PC-3 (cell line): ENCODE measurements around the gene DLEC1. TPM values are rescaled to one million over a fixed set of nuclear protein-coding genes. Genes with fewer than 3 reads are reported as not detected.
A peak's percentile ranks its signal among the peaks of the same experiment; 100 is the strongest.

Source experiments
- ATAC-seq: fragments of 200-7000 bp; cut with Tn5 transposase; 2 replicates; pipeline ENCODE4 v1.9.1; 2020; ENCODE audit warnings: mild to moderate bottlenecking, moderate library complexity
- BruUV-seq: library from RNA; stranded (reverse); fragments of 400-500 nt; replicated peaks from 2 replicates; lab custom pipeline; 2021; lab: Mats Ljungman, UMichigan
- CTCF ChIA-PET: fragments of 300-600 bp; sonication (Branson Sonifier 250); formaldehyde crosslinking; loops from one replicate; lab custom pipeline; 2022; ENCODE audit warnings: antibody characterized with exemption; lab: Charles Lee
- POLR2A ChIA-PET: fragments of 300-600 bp; sonication (Branson Sonifier 250); formaldehyde crosslinking; loops from one replicate; lab custom pipeline; 2022; ENCODE audit warnings: antibody characterized with exemption; ENCODE audit not compliant: unreplicated experiment; lab: Charles Lee
- DNase-seq: peaks from one replicate; pipeline ENCODE4 v3.0.0-alpha.2; 2015
- H2AFZ ChIP-seq: fragments of 300-600 bp; sonication (generic); 2 replicates; pipeline ENCODE4 v1.6.0; 2016; ENCODE audit warnings: antibody characterized with exemption, low read length
- H3F3A ChIP-seq: fragments of 300-600 bp; sonication (generic); one replicate; pipeline ENCODE4 v1.6.0; 2017; ENCODE audit warnings: antibody characterized with exemption, low read length, control low read depth, mild to moderate bottlenecking; ENCODE audit not compliant: unreplicated experiment
- H3K27ac ChIP-seq: fragments of 300-600 bp; sonication (generic); 2 replicates; pipeline ENCODE4 v1.5.1; 2016; ENCODE audit warnings: mild to moderate bottlenecking, low read length
- H3K27me3 ChIP-seq: fragments of 300-600 bp; sonication (generic); 2 replicates; pipeline ENCODE4 v1.6.1; 2016; ENCODE audit warnings: low read length, mixed read lengths
- H3K36me3 ChIP-seq: fragments of 300-600 bp; sonication (generic); 2 replicates; pipeline ENCODE4 v1.6.1; 2016; ENCODE audit warnings: low read depth, mixed run types, low read length, mixed read lengths
- H3K4me1 ChIP-seq: fragments of 300-600 bp; sonication (generic); 2 replicates; pipeline ENCODE4 v1.5.1; 2016; ENCODE audit warnings: low read length; ENCODE audit not compliant: insufficient read depth
- H3K4me2 ChIP-seq: fragments of 300-600 bp; sonication (generic); 2 replicates; pipeline ENCODE4 v1.6.0; 2016; ENCODE audit warnings: low read length
- H3K4me3 ChIP-seq: fragments of 300-600 bp; sonication (generic); 2 replicates; pipeline ENCODE4 v1.5.1; 2016; ENCODE audit warnings: mild to moderate bottlenecking, low read length, mixed read lengths
- H3K79me2 ChIP-seq: fragments of 300-600 bp; sonication (generic); 2 replicates; pipeline ENCODE4 v1.6.1; 2017; ENCODE audit warnings: low read length, mixed read lengths
- H3K9ac ChIP-seq: fragments of 300-600 bp; sonication (generic); 2 replicates; pipeline ENCODE4 v1.6.0; 2016; ENCODE audit warnings: mild to moderate bottlenecking, low read length
- H3K9me2 ChIP-seq: fragments of 300-600 bp; sonication (generic); replicated peaks from 2 replicates; pipeline ENCODE4 v1.6.1; 2016; ENCODE audit warnings: mixed run types, low read length, mixed read lengths
- H3K9me3 ChIP-seq: fragments of 300-600 bp; sonication (generic); 2 replicates; pipeline ENCODE4 v1.6.1; 2016; ENCODE audit warnings: low read length, mixed read lengths
- H4K20me1 ChIP-seq: fragments of 300-600 bp; sonication (generic); 2 replicates; pipeline ENCODE4 v1.6.1; 2016; ENCODE audit warnings: low read length, mixed read lengths
- CTCF ChIP-seq: fragments of 300-600 bp; sonication (generic); conservative IDR thresholded peaks from 2 replicates; pipeline ENCODE4 v1.5.1; 2017; ENCODE audit warnings: antibody characterized with exemption, low read depth, mild to moderate bottlenecking, low read length
- EZH2 ChIP-seq: fragments of 300-600 bp; sonication (generic); IDR thresholded peaks from one replicate; pipeline ENCODE4 v1.6.1; 2017; ENCODE audit warnings: antibody characterized with exemption, mild to moderate bottlenecking, low read length; ENCODE audit not compliant: unreplicated experiment
- EZH2phosphoT487 ChIP-seq: fragments of 300-600 bp; sonication (generic); IDR thresholded peaks from 2 replicates; pipeline ENCODE4 v1.6.1; 2018; ENCODE audit warnings: mild to moderate bottlenecking, antibody characterized with exemption, low read length, borderline replicate concordance
- intact Hi-C: fragments of 100-400 bp; cut with micrococcal nuclease; formaldehyde crosslinking; loops from 2 replicates; pipeline ENCODE4 v1.9.0; 2023
- total RNA-seq: library from RNA; depleted of rRNA; stranded (reverse); fragments of >200 nt; gene quantifications from 2 replicates; pipeline ENCODE4 v1.2.3, GENCODE V29; 2014

The DLEC1 gene
- total RNA-seq, 1 experiment from 2014 or later: not detected

DNA sequence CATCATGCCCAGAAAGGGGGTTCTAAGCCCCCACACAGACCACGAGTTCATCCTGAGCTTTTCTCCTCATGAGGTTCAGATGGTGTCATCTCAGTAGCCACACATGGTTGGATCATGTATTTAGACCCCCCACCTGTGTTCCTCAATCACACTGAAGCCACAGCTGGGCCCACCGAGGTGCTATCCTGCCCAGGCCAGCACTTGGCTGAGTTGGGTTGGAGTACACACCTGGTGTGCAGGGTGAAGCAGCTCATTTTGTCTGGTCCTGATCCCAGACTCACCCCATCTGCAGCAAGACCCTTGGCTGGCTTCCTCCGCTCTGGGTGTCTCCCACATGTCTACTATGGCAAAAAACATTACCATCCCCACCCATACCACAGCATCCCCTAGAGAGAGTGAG is 56.0 kb downstream of the DLEC1 start:
- CTCF ChIA-PET: no interaction called here

DNA sequence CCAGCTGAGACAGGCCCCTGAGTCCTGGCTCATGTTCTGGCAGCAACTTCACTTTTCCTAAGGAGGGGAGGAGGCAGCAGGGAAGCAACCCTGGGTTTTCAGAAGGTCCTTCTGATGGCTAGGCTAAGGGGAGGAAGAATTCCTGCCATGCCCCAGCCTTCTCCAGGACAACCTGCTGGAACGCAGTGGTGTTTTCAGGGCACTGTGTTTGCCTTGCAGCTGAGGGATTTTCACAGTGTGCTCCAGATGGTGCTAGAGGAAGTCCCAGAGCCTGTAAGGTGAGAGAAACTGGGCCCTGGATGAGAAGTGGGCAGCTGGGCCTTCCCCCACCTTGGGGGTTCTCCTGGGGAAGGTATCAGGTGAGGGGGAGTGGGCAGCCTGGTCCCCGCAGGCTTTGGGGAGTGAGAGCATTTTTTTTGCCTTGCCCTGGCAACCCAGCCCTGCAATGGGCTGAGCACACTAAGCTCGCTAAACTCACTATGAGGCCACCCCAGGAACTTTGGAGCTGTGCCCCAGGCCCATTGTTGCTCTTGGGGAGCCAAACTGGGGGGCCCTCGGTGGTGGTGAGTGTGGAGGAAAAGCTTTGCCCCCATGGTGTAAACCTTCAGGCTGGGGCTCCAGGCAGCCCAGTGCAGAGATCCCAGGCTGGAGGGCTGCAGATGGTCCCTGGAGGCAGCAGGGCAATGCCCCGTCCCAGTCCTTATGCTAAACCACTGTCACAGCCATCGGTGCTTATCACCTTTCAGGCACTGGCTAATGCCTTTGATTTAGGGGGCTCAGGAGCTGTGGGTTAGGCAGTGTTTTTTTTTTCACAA is 56.9 kb downstream of the DLEC1 start:
- H3K4me1 ChIP-seq: no peaks in the 10 kb centered on the region
- H3K36me3 ChIP-seq: no peaks in the 10 kb centered on the region
- no peak overlapping the region for H3K4me2 ChIP-seq
- H3K27ac ChIP-seq: no peak overlapping the region
- no peaks in the 10 kb centered on the region for H3K9me2 ChIP-seq
- TF ChIP-seq EZH2 (no peak), CTCF (no peak), EZH2phosphoT487 (no peak)
- H4K20me1 ChIP-seq: no peaks in the 10 kb centered on the region
- 0 out of 2 replicates have a peak, but pooled peaks have one; percentile 26 for ATAC-seq
- no peak for DNase-seq
- no peak overlapping the region for H3K9ac ChIP-seq
- H3K4me3 ChIP-seq: no peak overlapping the region
- H3K27me3 ChIP-seq: peaks cover 43% of the 10 kb centered on the region; the same call in 1 of the 2 replicates
- H2AFZ ChIP-seq: no peak overlapping the region
- ChIA-PET POLR2A (no interaction called here), CTCF (no interaction called here)
- intact Hi-C loops: no loop called here
- BruUV-seq: no TSS peak
- H3K9me3 ChIP-seq: no peaks in the 10 kb centered on the region
- no peaks in the 10 kb centered on the region for H3F3A ChIP-seq
- no peaks in the 10 kb centered on the region for H3K79me2 ChIP-seq

More for the DNA sequence above, 56.0 kb downstream of the DLEC1 start:
- POLR2A ChIA-PET: no interaction called here
- H3K9me3 ChIP-seq: no peaks in the 10 kb centered on the region
- H3K9ac ChIP-seq: no peak overlapping the region
- peaks cover 35% of the 10 kb centered on the region; the same call in 1 of the 2 replicates for H3K27me3 ChIP-seq
- H3K9me2 ChIP-seq: no peaks in the 10 kb centered on the region
- BruUV-seq: no TSS peak
- no peaks in the 10 kb centered on the region for H3K36me3 ChIP-seq
- H3K4me2 ChIP-seq: no peak overlapping the region
- DNase-seq: no peak
- no peak overlapping the region for H2AFZ ChIP-seq
- no peak overlapping the region for H3K4me3 ChIP-seq
- no peak for ATAC-seq
- no peaks in the 10 kb centered on the region for H4K20me1 ChIP-seq
- H3K79me2 ChIP-seq: no peaks in the 10 kb centered on the region
- intact Hi-C loops: no loop called here
- H3K4me1 ChIP-seq: no peaks in the 10 kb centered on the region
- TF ChIP-seq EZH2 (no peak), CTCF (no peak), EZH2phosphoT487 (no peak)
- no peaks in the 10 kb centered on the region for H3F3A ChIP-seq
- no peak overlapping the region for H3K27ac ChIP-seq
